Ishikawa (cell line): Measurements from ENCODE around the gene CELF2.

Source experiments
- CEBPB ChIP-seq: IDR thresholded peaks from 2 replicates; pipeline ENCODE4 v1.6.1; 2012
- EGR1 ChIP-seq: IDR thresholded peaks from 2 replicates; pipeline ENCODE4 v1.6.1; 2012
- EP300 ChIP-seq: IDR thresholded peaks from 2 replicates; pipeline ENCODE4 v1.6.1; 2012; ENCODE audit warnings: borderline replicate concordance
- FOXM1 ChIP-seq: IDR thresholded peaks from 2 replicates; pipeline ENCODE4 v1.6.1; 2012; ENCODE audit warnings: low read depth, borderline replicate concordance
- RAD21 ChIP-seq: IDR thresholded peaks from 2 replicates; pipeline ENCODE4 v1.6.1; 2012; ENCODE audit warnings: low read depth
- TAF1 ChIP-seq: IDR thresholded peaks from 2 replicates; pipeline ENCODE4 v1.6.1; 2012; ENCODE audit warnings: low read depth, mild to moderate bottlenecking
- TCF12 ChIP-seq: IDR thresholded peaks from 2 replicates; pipeline ENCODE4 v1.6.1; 2012; ENCODE audit warnings: low read depth
- YY1 ChIP-seq: IDR thresholded peaks from 2 replicates; pipeline ENCODE4 v1.6.1; 2012; ENCODE audit warnings: low read depth
- ZBTB7A ChIP-seq: IDR thresholded peaks from 2 replicates; pipeline ENCODE4 v1.6.1; 2012; ENCODE audit warnings: low read depth
- TF ChIP-seq, protein P1 (sequence below): IDR thresholded peaks from 2 replicates; pipeline ENCODE4 v1.6.1; 2012; ENCODE audit warnings: low read depth, mild to moderate bottlenecking
- TF ChIP-seq, protein P2 (sequence below): IDR thresholded peaks from 2 replicates; pipeline ENCODE4 v1.6.1; 2012
- TF ChIP-seq, protein P3 (sequence below): IDR thresholded peaks from 2 replicates; pipeline ENCODE4 v1.6.1; 2012

DNA sequence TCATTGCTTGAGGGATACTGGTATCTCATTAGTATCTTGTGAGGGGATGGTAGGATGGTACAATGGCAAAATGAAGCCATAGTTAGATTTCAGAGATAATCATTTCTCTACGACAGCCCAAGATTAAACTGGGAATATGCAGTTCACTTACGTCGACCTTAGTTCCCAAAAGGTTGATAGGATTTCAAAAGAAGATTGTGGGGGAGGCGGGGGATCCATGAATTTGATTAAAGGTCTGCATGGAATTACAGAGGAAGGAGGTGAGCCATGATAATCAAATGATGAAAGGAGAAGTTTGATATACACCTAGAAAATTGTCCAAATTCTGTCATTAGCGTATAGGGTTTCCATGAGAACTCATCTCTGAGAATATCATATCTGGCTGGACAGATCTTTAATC lies 206.6 kb downstream of the CELF2 start:
- TF ChIP-seq EGR1 (no peak), TAF1 (no peak), CEBPB (no peak), ZBTB7A (no peak), RAD21 (no peak), FOXM1 (no peak), YY1 (no peak), EP300 (no peak), TCF12 (no peak)
- TF ChIP-seq, protein P1, sequence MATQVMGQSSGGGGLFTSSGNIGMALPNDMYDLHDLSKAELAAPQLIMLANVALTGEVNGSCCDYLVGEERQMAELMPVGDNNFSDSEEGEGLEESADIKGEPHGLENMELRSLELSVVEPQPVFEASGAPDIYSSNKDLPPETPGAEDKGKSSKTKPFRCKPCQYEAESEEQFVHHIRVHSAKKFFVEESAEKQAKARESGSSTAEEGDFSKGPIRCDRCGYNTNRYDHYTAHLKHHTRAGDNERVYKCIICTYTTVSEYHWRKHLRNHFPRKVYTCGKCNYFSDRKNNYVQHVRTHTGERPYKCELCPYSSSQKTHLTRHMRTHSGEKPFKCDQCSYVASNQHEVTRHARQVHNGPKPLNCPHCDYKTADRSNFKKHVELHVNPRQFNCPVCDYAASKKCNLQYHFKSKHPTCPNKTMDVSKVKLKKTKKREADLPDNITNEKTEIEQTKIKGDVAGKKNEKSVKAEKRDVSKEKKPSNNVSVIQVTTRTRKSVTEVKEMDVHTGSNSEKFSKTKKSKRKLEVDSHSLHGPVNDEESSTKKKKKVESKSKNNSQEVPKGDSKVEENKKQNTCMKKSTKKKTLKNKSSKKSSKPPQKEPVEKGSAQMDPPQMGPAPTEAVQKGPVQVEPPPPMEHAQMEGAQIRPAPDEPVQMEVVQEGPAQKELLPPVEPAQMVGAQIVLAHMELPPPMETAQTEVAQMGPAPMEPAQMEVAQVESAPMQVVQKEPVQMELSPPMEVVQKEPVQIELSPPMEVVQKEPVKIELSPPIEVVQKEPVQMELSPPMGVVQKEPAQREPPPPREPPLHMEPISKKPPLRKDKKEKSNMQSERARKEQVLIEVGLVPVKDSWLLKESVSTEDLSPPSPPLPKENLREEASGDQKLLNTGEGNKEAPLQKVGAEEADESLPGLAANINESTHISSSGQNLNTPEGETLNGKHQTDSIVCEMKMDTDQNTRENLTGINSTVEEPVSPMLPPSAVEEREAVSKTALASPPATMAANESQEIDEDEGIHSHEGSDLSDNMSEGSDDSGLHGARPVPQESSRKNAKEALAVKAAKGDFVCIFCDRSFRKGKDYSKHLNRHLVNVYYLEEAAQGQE = no peak
- TF ChIP-seq, protein P2, sequence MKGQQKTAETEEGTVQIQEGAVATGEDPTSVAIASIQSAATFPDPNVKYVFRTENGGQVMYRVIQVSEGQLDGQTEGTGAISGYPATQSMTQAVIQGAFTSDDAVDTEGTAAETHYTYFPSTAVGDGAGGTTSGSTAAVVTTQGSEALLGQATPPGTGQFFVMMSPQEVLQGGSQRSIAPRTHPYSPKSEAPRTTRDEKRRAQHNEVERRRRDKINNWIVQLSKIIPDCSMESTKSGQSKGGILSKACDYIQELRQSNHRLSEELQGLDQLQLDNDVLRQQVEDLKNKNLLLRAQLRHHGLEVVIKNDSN = no peak
- TF ChIP-seq, protein P3, sequence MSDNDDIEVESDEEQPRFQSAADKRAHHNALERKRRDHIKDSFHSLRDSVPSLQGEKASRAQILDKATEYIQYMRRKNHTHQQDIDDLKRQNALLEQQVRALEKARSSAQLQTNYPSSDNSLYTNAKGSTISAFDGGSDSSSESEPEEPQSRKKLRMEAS = no peak
